A549 (cell line): ENCODE measurements around the gene ATG4A. TPM values are rescaled to one million over a fixed set of nuclear protein-coding genes. Genes with fewer than 3 reads are reported as not detected.

Experiments used
- ATAC-seq, 2 experiments: fragments of 200-7000 bp in 1 of 2; fragments of >200 bp in 1 of 2; cut with Nextera tagmentation in 1 of 2; cut with Tn5 transposase in 1 of 2; 3 replicates each; pipeline versions ENCODE4 v1.8.0 to v1.9.1; 2018 to 2020; ENCODE audit warnings: mild to moderate bottlenecking in 1 of 2, moderate library complexity in 1 of 2
- CTCF ChIA-PET: fragments of 300-600 bp; sonication (Branson Sonifier 250); formaldehyde crosslinking; extraction: SDS; loops from one replicate; lab custom pipeline; 2021; ENCODE audit warnings: antibody characterized with exemption, inconsistent platforms; lab: Yijun Ruan, JAX
- POLR2A ChIA-PET: fragments of 350-600 bp; formaldehyde crosslinking; extraction: SDS; loops from one replicate; lab custom pipeline; 2021; ENCODE audit warnings: antibody characterized with exemption, inconsistent platforms; lab: Yijun Ruan, JAX
- DNase-seq, 2 experiments: peaks; one replicate each; pipeline versions ENCODE4 v3.0.0 to v3.0.0-alpha.2; 2011 to 2016; ENCODE audit warnings: low read depth in 1 of 2, low spot score in 1 of 2
- FAIRE-seq: peaks from 2 replicates; lab custom pipeline; 2011; peaks lifted over from hg19 to GRCh38; lab: Jason Lieb, UNC
- H3K27ac ChIP-seq, 2 experiments: fragments of >200 bp; sonication (Bioruptor Twin); formaldehyde crosslinking; 3 replicates each; pipeline ENCODE4 v1.5.1; 2016 to 2017
- H3K4me1 ChIP-seq: fragments of >200 bp; sonication (Bioruptor Twin); formaldehyde crosslinking; 3 replicates; pipeline ENCODE4 v1.6.1; 2016
- H3K4me2 ChIP-seq: fragments of >200 bp; sonication (Bioruptor Twin); formaldehyde crosslinking; 3 replicates; pipeline ENCODE4 v1.6.1; 2016
- H3K4me3 ChIP-seq: fragments of >200 bp; sonication (Bioruptor Twin); formaldehyde crosslinking; 3 replicates; pipeline ENCODE4 v1.5.1; 2016
- H3K9me3 ChIP-seq: fragments of >200 bp; sonication (Bioruptor Twin); formaldehyde crosslinking; 3 replicates; pipeline ENCODE4 v1.6.1; 2016
- CHD2 ChIP-seq: fragments of 150-350 bp; IDR thresholded peaks from 2 replicates; pipeline ENCODE4 v1.6.1; 2014; ENCODE audit warnings: low read length; ENCODE audit not compliant: partially characterized antibody
- CHD4 ChIP-seq: fragments of 200-600 bp; sonication (generic); IDR thresholded peaks from 2 replicates; pipeline ENCODE4 v1.6.1; 2016; ENCODE audit warnings: antibody characterized with exemption, mild to moderate bottlenecking, borderline replicate concordance
- EP300 ChIP-seq, 2 experiments: fragments of >200 bp; sonication (Bioruptor Twin); formaldehyde crosslinking; IDR thresholded peaks; 2 replicates in 1 of 2; 3 replicates in 1 of 2; pipeline ENCODE4 v1.6.1; 2016 to 2017
- ESRRA ChIP-seq: fragments of 150-350 bp; IDR thresholded peaks from 2 replicates; pipeline ENCODE4 v1.6.1; 2014; ENCODE audit warnings: mild to moderate bottlenecking, low read length, borderline replicate concordance
- FOXS1 ChIP-seq: fragments of 250-450 bp; sonication (Bioruptor Pico); IDR thresholded peaks from 2 replicates; pipeline ENCODE4 v1.5.0; 2020; ENCODE audit warnings: mild to moderate bottlenecking, moderate library complexity
- HDAC2 ChIP-seq: fragments of 200-600 bp; sonication (generic); IDR thresholded peaks from 2 replicates; pipeline ENCODE4 v1.6.1; 2016
- HEYL ChIP-seq: fragments of 250-450 bp; sonication (Bioruptor Pico); IDR thresholded peaks from 2 replicates; pipeline ENCODE4 v1.8.0; 2021; ENCODE audit warnings: mild to moderate bottlenecking, moderate library complexity
- HOXA7 ChIP-seq: fragments of 250-450 bp; sonication (Bioruptor Pico); IDR thresholded peaks from 2 replicates; pipeline ENCODE4 v1.5.0; 2020; ENCODE audit warnings: mild to moderate bottlenecking, moderate library complexity
- HOXB13 ChIP-seq: fragments of 250-450 bp; sonication (Bioruptor Pico); IDR thresholded peaks from 2 replicates; pipeline ENCODE4 v1.5.0; 2020; ENCODE audit warnings: low read depth, mild to moderate bottlenecking, moderate library complexity
- HOXB5 ChIP-seq: fragments of 250-450 bp; sonication (Bioruptor Pico); IDR thresholded peaks from 2 replicates; pipeline ENCODE4 v1.5.0; 2020; ENCODE audit warnings: mild to moderate bottlenecking, moderate library complexity
- JUN ChIP-seq, 2 experiments: fragments of >200 bp; sonication (Bioruptor Twin); formaldehyde crosslinking; IDR thresholded peaks; 2 replicates in 1 of 2; 3 replicates in 1 of 2; pipeline ENCODE4 v1.6.1; 2016 to 2017
- MAFK ChIP-seq: fragments of 450-650 bp; IDR thresholded peaks from 2 replicates; pipeline ENCODE4 v1.6.1; 2014; ENCODE audit not compliant: partially characterized antibody
- MYC ChIP-seq: IDR thresholded peaks from 2 replicates; pipeline ENCODE4 v1.6.1; 2012; ENCODE audit warnings: mild to moderate bottlenecking, inconsistent platforms, low read length, improper control_type of control experiment, borderline replicate concordance
- NFE2L2 ChIP-seq: fragments of 150-350 bp; conservative IDR thresholded peaks from 2 replicates; pipeline ENCODE4 v1.6.1; 2014; ENCODE audit warnings: low read length
- POLR2A ChIP-seq: IDR thresholded peaks from 2 replicates; pipeline ENCODE4 v1.6.1; 2012; ENCODE audit warnings: mild to moderate bottlenecking, low read length
- RNF2 ChIP-seq: fragments of 200-600 bp; sonication (generic); IDR thresholded peaks from 2 replicates; pipeline ENCODE4 v1.6.1; 2016; ENCODE audit warnings: low read depth, mild to moderate bottlenecking, antibody characterized with exemption, moderate library complexity, borderline replicate concordance
- SREBF2 ChIP-seq: fragments of 450-650 bp; IDR thresholded peaks from 2 replicates; pipeline ENCODE4 v1.6.1; 2014; ENCODE audit warnings: mild to moderate bottlenecking, moderate library complexity
- TFCP2L1 ChIP-seq: fragments of 250-450 bp; sonication (Bioruptor Pico); IDR thresholded peaks from 2 replicates; pipeline ENCODE4 v1.5.0; 2021; ENCODE audit warnings: mild to moderate bottlenecking
- TP53 ChIP-seq: fragments of 250-450 bp; sonication (Bioruptor Pico); IDR thresholded peaks from 2 replicates; pipeline ENCODE4 v1.5.0; 2021; ENCODE audit warnings: mild to moderate bottlenecking, moderate library complexity
- ZC3H11A ChIP-seq: fragments of 450-650 bp; IDR thresholded peaks from 2 replicates; pipeline ENCODE4 v1.6.1; 2014; ENCODE audit warnings: antibody characterized with exemption, mild to moderate bottlenecking
- ZFP36 ChIP-seq: fragments of 450-650 bp; IDR thresholded peaks from 2 replicates; pipeline ENCODE4 v1.6.1; 2014; ENCODE audit warnings: borderline replicate concordance; ENCODE audit not compliant: partially characterized antibody
- WGBS: methylation state at CpG from one replicate; pipeline ENCODE4 v1.1.6; 2017; ENCODE audit errors: missing lambda C conversion rate; 5-methylcytosine and 5-hydroxymethylcytosine counted together
- polyA plus RNA-seq, 4 experiments: library from polyadenylated mRNA; depleted of rRNA in 3 of 4; stranded (reverse); fragments of >200 nt; fragmentation: RNase III in 1 of 4; extraction: RNeasy Plus Mini Kit Qiagen cat#74134 plus additional on column Dnase treatment in 1 of 4; gene quantifications; 2 replicates in 3 of 4; 3 replicates in 1 of 4; pipeline ENCODE4 v1.2.3, GENCODE V29; 2011 to 2017
- TF ChIP-seq, protein P1 (sequence below): IDR thresholded peaks from 2 replicates; pipeline ENCODE4 v1.6.1; 2012
- TF ChIP-seq, protein P2 (sequence below): fragments of >200 bp; sonication (Bioruptor Twin); formaldehyde crosslinking; IDR thresholded peaks from 3 replicates; pipeline ENCODE4 v1.5.1; 2016
- TF ChIP-seq, protein P3 (sequence below): fragments of 250-450 bp; sonication (Bioruptor Pico); IDR thresholded peaks from 2 replicates; pipeline ENCODE4 v1.5.0; 2020; ENCODE audit warnings: low read depth, mild to moderate bottlenecking, moderate library complexity

ATG4A gene
- polyA plus RNA-seq, 2 of the 4 experiments (the other 2 are of a cell fraction), result 6.7 to 14.3 TPM

GRCh38 chrX:108121291-108121690 lies 29.7 kb downstream of the ATG4A start:
- H3K9me3 ChIP-seq, result no peaks in the 10 kb centered on the region
- no peaks in the 10 kb centered on the region for H3K4me1 ChIP-seq
- H3K27ac ChIP-seq, result no peak overlapping the region
- no peak for DNase-seq
- no peak for FAIRE-seq
- CTCF ChIA-PET, result no interaction called here
- ATAC-seq, result no peak
- POLR2A ChIA-PET, result no interaction called here
- WGBS, result 69% methylated on average over 3 of the region's 3 CpGs
- no peak overlapping the region for H3K4me3 ChIP-seq
- H3K4me2 ChIP-seq, result no peak overlapping the region
- TF ChIP-seq HOXA7 (CRISPR knock-in tag) (no peak), HEYL (CRISPR knock-in tag) (no peak)
- TF ChIP-seq, protein P1, sequence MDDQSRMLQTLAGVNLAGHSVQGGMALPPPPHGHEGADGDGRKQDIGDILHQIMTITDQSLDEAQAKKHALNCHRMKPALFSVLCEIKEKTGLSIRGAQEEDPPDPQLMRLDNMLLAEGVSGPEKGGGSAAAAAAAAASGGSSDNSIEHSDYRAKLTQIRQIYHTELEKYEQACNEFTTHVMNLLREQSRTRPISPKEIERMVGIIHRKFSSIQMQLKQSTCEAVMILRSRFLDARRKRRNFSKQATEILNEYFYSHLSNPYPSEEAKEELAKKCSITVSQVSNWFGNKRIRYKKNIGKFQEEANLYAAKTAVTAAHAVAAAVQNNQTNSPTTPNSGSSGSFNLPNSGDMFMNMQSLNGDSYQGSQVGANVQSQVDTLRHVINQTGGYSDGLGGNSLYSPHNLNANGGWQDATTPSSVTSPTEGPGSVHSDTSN, result no peak

DNA sequence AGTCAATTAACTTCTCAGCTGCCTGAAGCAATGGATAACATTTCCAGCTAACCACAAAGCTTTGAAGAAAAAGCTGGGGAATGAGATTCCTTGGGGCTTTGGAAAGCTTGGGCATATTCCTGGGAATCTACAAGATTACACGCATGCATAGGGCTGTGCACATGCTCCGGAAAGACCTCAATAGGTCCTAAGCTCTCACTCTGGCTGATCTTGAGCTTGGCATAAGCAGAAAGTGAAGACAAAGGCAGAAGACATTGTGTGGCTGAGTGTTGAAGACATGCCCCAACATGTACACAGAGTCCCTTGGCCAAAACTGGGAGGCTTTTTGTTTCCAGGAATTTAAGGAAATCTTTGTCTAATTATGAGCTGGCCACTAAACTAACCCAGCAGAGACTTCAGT lies 31.2 kb downstream of the ATG4A start:
- Histone ChIP-seq H3K4me1 (no peaks in the 10 kb centered on the region), H3K4me2 (no peak overlapping the region), H3K9me3 (no peaks in the 10 kb centered on the region)
- CTCF ChIA-PET, result interaction anchor here (0.6 to 1.1 kb wide), 2 partner anchors 438 to 1353 kb away, joined by 3 read pairs; no protein-coding TSS in a partner anchor
- no peak for DNase-seq
- WGBS, result 94% methylated on average over 2 of the region's 2 CpGs
- TF ChIP-seq HOXB5 (no peak), ZFP36 (no peak)
- TF ChIP-seq, all 56 proteins: peak for 0
- ATAC-seq (no peak), FAIRE-seq (no peak)
- Histone ChIP-seq H3K27ac (peak overlapping the region; percentile 27 to 46; a peak in 4 of 6 replicates), H3K4me3 (no peak overlapping the region)
- POLR2A ChIA-PET, result no interaction called here

DNA sequence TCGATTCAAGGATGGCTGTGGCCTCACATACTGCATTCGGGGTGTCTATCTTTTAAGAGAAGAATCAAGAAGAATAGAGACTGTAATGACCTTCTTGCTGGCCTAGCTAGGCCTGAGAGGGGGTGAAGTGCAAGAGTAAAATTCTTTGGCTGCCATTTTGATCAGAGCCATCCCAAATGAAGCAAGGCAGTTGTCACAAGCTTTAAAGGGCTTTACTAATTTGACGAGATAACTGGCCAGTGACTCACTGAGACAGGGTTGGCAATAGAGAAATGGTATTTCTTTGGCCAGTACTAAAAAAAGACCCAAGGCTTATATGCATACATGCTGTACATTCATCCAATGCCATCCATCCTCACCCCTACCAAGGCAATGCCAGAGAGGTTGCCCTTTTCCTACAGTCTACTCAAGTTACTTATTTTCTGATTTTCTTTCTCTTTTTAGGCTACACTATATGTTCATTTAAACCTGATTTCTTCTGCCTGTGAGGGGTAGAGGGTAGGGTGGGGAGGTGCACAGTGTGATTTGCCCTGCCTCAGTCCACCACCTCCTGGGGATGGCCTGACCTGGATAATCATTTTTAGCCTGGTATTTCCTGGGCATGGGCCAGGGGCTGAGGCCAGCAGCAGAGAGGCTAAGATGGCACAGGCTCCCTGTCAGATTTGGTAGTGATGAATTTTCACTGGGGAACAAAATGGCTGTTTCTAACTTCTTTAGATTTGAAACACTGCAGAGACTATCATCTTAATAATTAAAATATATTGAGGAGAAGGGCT lies 32.2 kb downstream of the ATG4A start:
- DNase-seq, result no peak
- WGBS, result 71% methylated on average over 3 of the region's 3 CpGs
- CTCF ChIA-PET, result no interaction called here

GRCh38 chrX:108126661-108127060 lies 35.1 kb downstream of the ATG4A start:
- ATAC-seq (no peak), DNase-seq (no peak), FAIRE-seq (no peak)
- no peaks in the 10 kb centered on the region for H3K4me1 ChIP-seq
- no peak overlapping the region for H3K4me3 ChIP-seq
- ChIA-PET POLR2A (no interaction called here), CTCF (no interaction called here)
- H3K27ac ChIP-seq, result no peak overlapping the region
- TF ChIP-seq, protein P1, result no peak
- TF ChIP-seq POLR2A (no peak), EP300 (IDR thresholded peaks at IDR 0.05) (no peak), CHD2 (no peak), TP53 (no peak), MYC (no peak), HOXA7 (CRISPR knock-in tag) (no peak), ZC3H11A (no peak), HEYL (CRISPR knock-in tag) (no peak), HOXB13 (CRISPR knock-in tag) (no peak), JUN (IDR thresholded peaks at IDR 0.05) (no peak), NFE2L2 (no peak), CHD4 (no peak)
- TF ChIP-seq, protein P2, sequence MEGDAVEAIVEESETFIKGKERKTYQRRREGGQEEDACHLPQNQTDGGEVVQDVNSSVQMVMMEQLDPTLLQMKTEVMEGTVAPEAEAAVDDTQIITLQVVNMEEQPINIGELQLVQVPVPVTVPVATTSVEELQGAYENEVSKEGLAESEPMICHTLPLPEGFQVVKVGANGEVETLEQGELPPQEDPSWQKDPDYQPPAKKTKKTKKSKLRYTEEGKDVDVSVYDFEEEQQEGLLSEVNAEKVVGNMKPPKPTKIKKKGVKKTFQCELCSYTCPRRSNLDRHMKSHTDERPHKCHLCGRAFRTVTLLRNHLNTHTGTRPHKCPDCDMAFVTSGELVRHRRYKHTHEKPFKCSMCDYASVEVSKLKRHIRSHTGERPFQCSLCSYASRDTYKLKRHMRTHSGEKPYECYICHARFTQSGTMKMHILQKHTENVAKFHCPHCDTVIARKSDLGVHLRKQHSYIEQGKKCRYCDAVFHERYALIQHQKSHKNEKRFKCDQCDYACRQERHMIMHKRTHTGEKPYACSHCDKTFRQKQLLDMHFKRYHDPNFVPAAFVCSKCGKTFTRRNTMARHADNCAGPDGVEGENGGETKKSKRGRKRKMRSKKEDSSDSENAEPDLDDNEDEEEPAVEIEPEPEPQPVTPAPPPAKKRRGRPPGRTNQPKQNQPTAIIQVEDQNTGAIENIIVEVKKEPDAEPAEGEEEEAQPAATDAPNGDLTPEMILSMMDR, result no peak
- H3K9me3 ChIP-seq, result no peaks in the 10 kb centered on the region
- H3K4me2 ChIP-seq, result no peak overlapping the region
- 82% methylated on average over 2 of the region's 2 CpGs for WGBS

More for the DNA sequence above, 32.2 kb downstream of the ATG4A start:
- Histone ChIP-seq H3K4me1 (no peaks in the 10 kb centered on the region), H3K4me3 (no peak overlapping the region), H3K4me2 (no peak overlapping the region), H3K27ac (no peak overlapping the region; a peak in 1 of 6 replicates), H3K9me3 (no peaks in the 10 kb centered on the region)
- FAIRE-seq (no peak), ATAC-seq (no peak)
- POLR2A ChIA-PET, result no interaction called here
- TF ChIP-seq, protein P2, result no peak
- no peak for TF ChIP-seq HDAC2
- TF ChIP-seq ESRRA, result no peak
- no peak for TF ChIP-seq NFE2L2
- TF ChIP-seq TFCP2L1 (CRISPR knock-in tag), result no peak
- TF ChIP-seq MAFK, result no peak
- no peak for TF ChIP-seq FOXS1 (CRISPR knock-in tag)
- no peak for TF ChIP-seq SREBF2
- TF ChIP-seq RNF2, result no peak
- TF ChIP-seq, protein P3, sequence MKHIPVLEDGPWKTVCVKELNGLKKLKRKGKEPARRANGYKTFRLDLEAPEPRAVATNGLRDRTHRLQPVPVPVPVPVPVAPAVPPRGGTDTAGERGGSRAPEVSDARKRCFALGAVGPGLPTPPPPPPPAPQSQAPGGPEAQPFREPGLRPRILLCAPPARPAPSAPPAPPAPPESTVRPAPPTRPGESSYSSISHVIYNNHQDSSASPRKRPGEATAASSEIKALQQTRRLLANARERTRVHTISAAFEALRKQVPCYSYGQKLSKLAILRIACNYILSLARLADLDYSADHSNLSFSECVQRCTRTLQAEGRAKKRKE, result no peak
- TF ChIP-seq TP53, result no peak
